Measurements from ENCODE around the gene CSNK2A2. TPM values are rescaled to one million over a fixed set of nuclear protein-coding genes. Genes with fewer than 3 reads are reported as not detected.

Gene CSNK2A2
- total and polyA plus RNA-seq, 9 of the 15 experiments (the other 6 are each of a cell fraction or from before 2014, with no cell fraction given): 20.8 to 109 (median 44.7) TPM

- TF ChIP-seq CCNT2 (IDR thresholded peaks at IDR 0.05; ENCODE audit: borderline replicate concordance, extremely low read depth, insufficient read length, low read depth, low read length) (no peak), FOXK2 (conservative IDR thresholded peaks at IDR 0.05 in 1 of 2, IDR thresholded peaks at IDR 0.05 in 1 of 2; ENCODE audit: low read depth in 2 of 2) (peak; percentile 89 to 92), HDAC2 (IDR thresholded peaks at IDR 0.05) (0 out of 2 replicates have a peak, but pooled peaks have one; percentile 29), BMI1 (IDR thresholded peaks at IDR 0.05; ENCODE audit: low read length) (0 out of 2 replicates have a peak, but pooled peaks have one; percentile 52), CTCF (IDR thresholded peaks at IDR 0.05 in 2 of 3, conservative IDR thresholded peaks at IDR 0.05 in 1 of 3; ENCODE audit: insufficient read depth in 2 of 3, low read depth in 1 of 3, low read length in 3 of 3) (peak; percentile 30 to 56 (median 51); a peak in 5 of 6 replicates), CSDE1 (IDR thresholded peaks at IDR 0.05) (peak in 1 of 2 experiments; percentile 30; a peak in 1 of 4 replicates), MXI1 (IDR thresholded peaks at IDR 0.05; ENCODE audit: low read depth, low read length) (peak; percentile 93), FOXJ2 (tag; IDR thresholded peaks at IDR 0.05) (peak; percentile 98), MYNN (IDR thresholded peaks at IDR 0.05) (peak; percentile 98), MYNN (CRISPR knock-in tag; IDR thresholded peaks at IDR 0.05) (peak; percentile 82; the same call in 1 of the 2 replicates), RFX1 (IDR thresholded peaks at IDR 0.05) (peak; percentile 93), SMC3 (conservative IDR thresholded peaks at IDR 0.05; ENCODE audit: insufficient read depth, low read depth, low read length) (0 out of 2 replicates have a peak, but pooled peaks have one; percentile 19), MNT (conservative IDR thresholded peaks at IDR 0.05) (peak; percentile 88 to 93), ATF6 (CRISPR knock-in tag; IDR thresholded peaks at IDR 0.05) (no peak), TAF15 (IDR thresholded peaks at IDR 0.05; ENCODE audit: low read depth, low read length) (no peak), CHAMP1 (IDR thresholded peaks at IDR 0.05) (peak; percentile 18; the same call in 1 of the 2 replicates), NKRF (IDR thresholded peaks at IDR 0.05; ENCODE audit: borderline replicate concordance) (peak; percentile 81; the same call in 1 of the 2 replicates), CREM (IDR thresholded peaks at IDR 0.05; ENCODE audit: low read depth) (peak; percentile 26; the same call in 1 of the 2 replicates)
Measured at GRCh38 chr16:58127033-58127556, 70.8 kb downstream of the CSNK2A2 start (continued).

Measured in K562 (cell line).